ENCODE measurements around the gene SLC6A3.
"Not testable (repeated sequence)": the region's sequence is repeated elsewhere in the genome, so short reads cannot be mapped to it uniquely, and the experiment has no call there.

SLC6A3 gene

GRCh38 chr5:1439388-1440097 lies 5.7 kb downstream of the SLC6A3 start:
- DNase-seq, result no peak

- no peak for DNase-seq
Observed at GRCh38 chr5:1438871-1439270, 6.4 kb downstream of the SLC6A3 start.

- no peak for DNase-seq
Observed at GRCh38 chr5:1437876-1438559, 7.2 kb downstream of the SLC6A3 start.

GRCh38 chr5:1437226-1437829 lies 7.9 kb downstream of the SLC6A3 start:
- DNase-seq, result peak; percentile 51

GRCh38 chr5:1436681-1437080 lies 8.6 kb downstream of the SLC6A3 start:
- no peak for DNase-seq

- no peak for DNase-seq
Observed at GRCh38 chr5:1436036-1436435, 9.2 kb downstream of the SLC6A3 start.

- no peak for DNase-seq
Observed at GRCh38 chr5:1435369-1435768, 9.9 kb downstream of the SLC6A3 start.

- DNase-seq, result no peak
Observed at GRCh38 chr5:1432296-1432695, 12.9 kb downstream of the SLC6A3 start.

GRCh38 chr5:1431896-1432295 lies 13.3 kb downstream of the SLC6A3 start:
- DNase-seq, result no peak

GRCh38 chr5:1431021-1431811 lies 14.0 kb downstream of the SLC6A3 start:
- DNase-seq, result no peak

GRCh38 chr5:1430121-1430795 lies 15.0 kb downstream of the SLC6A3 start:
- DNase-seq, result no peak

- no peak for DNase-seq
Observed at GRCh38 chr5:1429496-1429895, 15.7 kb downstream of the SLC6A3 start.

- no peak for DNase-seq
Observed at GRCh38 chr5:1429066-1429465, 16.2 kb downstream of the SLC6A3 start.

- DNase-seq, result no peak
Observed at GRCh38 chr5:1428107-1428506, 17.1 kb downstream of the SLC6A3 start.

- no peak for DNase-seq
Observed at GRCh38 chr5:1424716-1425115, 20.5 kb downstream of the SLC6A3 start.

- no peak for DNase-seq
Observed at GRCh38 chr5:1423901-1424603, 21.2 kb downstream of the SLC6A3 start.

- DNase-seq, result not testable (repeated sequence)
Observed at GRCh38 chr5:1422522-1422921, 22.7 kb downstream of the SLC6A3 start.

- DNase-seq, result no peak
Observed at GRCh38 chr5:1421521-1422341, 23.5 kb downstream of the SLC6A3 start.

GRCh38 chr5:1420211-1421195 lies 24.7 kb downstream of the SLC6A3 start:
- no peak for DNase-seq

Data from NCI-H1694 treated with DMSO at 0.1 percent for 48 hours (cell line).